GM12878 (cell line): ENCODE measurements around the gene UFD1. TPM values are rescaled to one million over a fixed set of nuclear protein-coding genes. Genes with fewer than 3 reads are reported as not detected.

Experiments
- ATAC-seq: fragments of 200-7000 bp; cut with Tn5 transposase; 3 replicates; pipeline ENCODE4 v1.9.1; 2020; ENCODE audit warnings: mild to moderate bottlenecking, moderate library complexity
- BruUV-seq: library from RNA; stranded (reverse); fragments of 400-500 nt; replicated peaks from 2 replicates; lab custom pipeline; 2021; lab: Mats Ljungman, UMichigan
- CTCF ChIA-PET: fragments of 300-600 bp; sonication (Branson Sonifier 250); formaldehyde crosslinking; extraction: SDS; loops from one replicate; lab custom pipeline; 2021; ENCODE audit warnings: inconsistent platforms; lab: Yijun Ruan, JAX
- POLR2A ChIA-PET: fragments of 350-600 bp; formaldehyde crosslinking; extraction: SDS; loops from one replicate; lab custom pipeline; 2021; ENCODE audit warnings: inconsistent platforms; lab: Charles Lee
- RAD21 ChIA-PET: fragments of 300-600 bp; sonication (Branson Sonifier 250); formaldehyde crosslinking; loops from one replicate; lab custom pipeline; 2023; ENCODE audit warnings: antibody characterized with exemption; ENCODE audit not compliant: unreplicated experiment; lab: Charles Lee
- SMC1A ChIA-PET: fragments of 300-600 bp; sonication (Branson Sonifier 250); formaldehyde crosslinking; loops from one replicate; lab custom pipeline; 2023; ENCODE audit not compliant: unreplicated experiment, uncharacterized antibody; lab: Charles Lee
- DNase-seq: peaks from one replicate; pipeline ENCODE4 v3.0.0-alpha.2; 2011; ENCODE audit warnings: low read depth, low spot score
- FAIRE-seq: peaks from 3 replicates; lab custom pipeline; 2011; peaks lifted over from hg19 to GRCh38; lab: Jason Lieb, UNC
- H2AFZ ChIP-seq: 2 replicates; pipeline ENCODE4 v1.6.0; 2011; ENCODE audit warnings: low read depth, low read length, control low read depth; ENCODE audit not compliant: control insufficient read depth
- H3K27ac ChIP-seq: 2 replicates; pipeline ENCODE4 v1.5.1; 2011; ENCODE audit warnings: control low read depth; ENCODE audit not compliant: control insufficient read depth, insufficient read depth
- H3K27me3 ChIP-seq, 2 experiments: replicated peaks in 1 of 2; 2 replicates each; pipeline versions ENCODE4 v1.6.0 to v1.6.1; 2011; ENCODE audit warnings: low read length in 1 of 2; ENCODE audit not compliant: control insufficient read depth in 2 of 2, insufficient read depth in 2 of 2
- H3K36me3 ChIP-seq, 2 experiments: 2 replicates each; pipeline ENCODE4 v1.5.1; 2011; ENCODE audit warnings: low read length in 1 of 2; ENCODE audit not compliant: control insufficient read depth in 2 of 2, insufficient read depth in 2 of 2
- H3K4me1 ChIP-seq: 2 replicates; pipeline ENCODE4 v1.6.1; 2011; ENCODE audit warnings: mild to moderate bottlenecking, low read length, moderate library complexity, mixed read lengths; ENCODE audit not compliant: control insufficient read depth, insufficient read depth
- H3K4me2 ChIP-seq: 2 replicates; pipeline ENCODE4 v1.6.0; 2011; ENCODE audit warnings: control low read depth; ENCODE audit not compliant: control insufficient read depth, insufficient read depth
- H3K4me3 ChIP-seq: fragments of 200-600 bp; sonication (generic); 2 replicates; pipeline ENCODE4 v1.5.1; 2016
- H3K79me2 ChIP-seq: 2 replicates; pipeline ENCODE4 v1.6.0; 2011; ENCODE audit warnings: low read length; ENCODE audit not compliant: control insufficient read depth, insufficient read depth
- H3K9ac ChIP-seq: 2 replicates; pipeline ENCODE4 v1.8.0; 2011; ENCODE audit warnings: low read length, control low read depth, mixed read lengths; ENCODE audit not compliant: control insufficient read depth, insufficient read depth
- H3K9me3 ChIP-seq: replicated peaks from 3 replicates; pipeline ENCODE4 v1.5.1; 2011; ENCODE audit warnings: mild to moderate bottlenecking, low read length; ENCODE audit not compliant: control insufficient read depth, insufficient read depth
- H4K20me1 ChIP-seq: 2 replicates; pipeline ENCODE4 v1.6.0; 2011; ENCODE audit not compliant: control insufficient read depth, insufficient read depth
- ATF2 ChIP-seq: IDR thresholded peaks from 2 replicates; pipeline ENCODE4 v1.6.1; 2012; ENCODE audit warnings: low read length, inconsistent platforms
- FOXK2 ChIP-seq: fragments of 450-650 bp; IDR thresholded peaks from 2 replicates; pipeline ENCODE4 v1.6.1; 2017; ENCODE audit warnings: mild to moderate bottlenecking, moderate library complexity
- HDGF ChIP-seq: fragments of 450-650 bp; IDR thresholded peaks from 2 replicates; pipeline ENCODE4 v1.6.1; 2016; ENCODE audit warnings: antibody characterized with exemption
- IRF5 ChIP-seq: fragments of 450-650 bp; IDR thresholded peaks from 2 replicates; pipeline ENCODE4 v1.6.1; 2017; ENCODE audit warnings: borderline replicate concordance
- SMARCA5 ChIP-seq: fragments of 450-650 bp; IDR thresholded peaks from 2 replicates; pipeline ENCODE4 v1.6.1; 2017; ENCODE audit warnings: mild to moderate bottlenecking
- USF1 ChIP-seq: IDR thresholded peaks from 2 replicates; pipeline ENCODE4 v1.6.1; 2011; ENCODE audit warnings: borderline replicate concordance, low read depth, mild to moderate bottlenecking, moderate library complexity, mixed read lengths, low read length; ENCODE audit not compliant: insufficient read depth; ENCODE audit errors: extremely low read length
- WGBS: methylation state at CpG from one replicate; pipeline ENCODE4 v1.1.6; 2016; ENCODE audit warnings: low lambda C conversion rate; ENCODE audit not compliant: insufficient replicate concordance, insufficient coverage; ENCODE audit errors: missing lambda C conversion rate; 5-methylcytosine and 5-hydroxymethylcytosine counted together
- in situ Hi-C: fragments of 300-500 bp; cut with MboI; formaldehyde crosslinking; loops from 9 replicates; pipeline ENCODE4 v1.14.3; 2018; ENCODE audit warnings: mixed read lengths
- intact Hi-C: fragments of 100-400 bp; cut with micrococcal nuclease; formaldehyde crosslinking; loops from one replicate; pipeline ENCODE4 v1.14.2; 2022; ENCODE audit not compliant: unreplicated experiment
- polyA plus RNA-seq, 11 experiments: library from polyadenylated mRNA; depleted of rRNA in 4 of 11; unstranded in 6 of 11; stranded (reverse) in 5 of 11; fragments of >200 nt; fragmentation: Nextera tagmentation in 4 of 11; fragmentation: Illumina TruSeq in 1 of 11; extraction: Ambion mirVana in 4 of 11; extraction: Trizol in 1 of 11; gene quantifications; 1 replicate in 1 of 11; 2 replicates in 10 of 11; pipeline versions ENCODE4 v1.2.1 to v1.2.3, GENCODE V29; 2011 to 2016; ENCODE audit warnings: inconsistent platforms in 2 of 11, missing spikeins in 2 of 11, low read depth in 1 of 11
- total RNA-seq, 4 experiments: library from RNA; depleted of rRNA in 3 of 4; stranded (reverse); fragments of >200 nt in 3 of 4; fragmentation: Illumina TruSeq in 1 of 4; extraction: Trizol in 1 of 4; gene quantifications; 2 replicates each; pipeline versions ENCODE4 v1.2.1 to v1.2.3, GENCODE V29; 2013 to 2021

UFD1 gene
- total and polyA plus RNA-seq, 10 of the 15 experiments (the other 5 are each of a cell fraction or from before 2014, with no cell fraction given) = 67.2 to 143 (median 117) TPM

GRCh38 chr22:19518635-19519034, 39.6 kb upstream of the UFD1 start:
- Histone ChIP-seq H3K4me3 (no peak overlapping the region), H3K4me2 (no peak overlapping the region), H3K4me1 (no peaks in the 10 kb centered on the region), H3K9me3 (no peaks in the 10 kb centered on the region), H2AFZ (no peak overlapping the region), H3K27me3 (no peaks in the 10 kb centered on the region; a peak in 1 of 4 replicates)
- no peak for ATAC-seq
- no peak for DNase-seq
- in situ Hi-C loops = loop anchor here (5.0 kb wide), 1 partner anchor 49 kb away; no protein-coding TSS in a partner anchor
- intact Hi-C loops = no loop called here
- SMC1A ChIA-PET = no interaction called here
- no peak for FAIRE-seq
- POLR2A ChIA-PET = no interaction called here
- TF ChIP-seq HDGF = no peak
- no peak for TF ChIP-seq USF1
- no peak for TF ChIP-seq SMARCA5
- TF ChIP-seq ATF2 = no peak
- TF ChIP-seq IRF5 = no peak
- no peak for TF ChIP-seq FOXK2
- TF ChIP-seq, all 136 proteins: peak for 0
- no TSS peak for BruUV-seq
- H3K36me3 ChIP-seq = peaks cover 6 to 20% of the 10 kb centered on the region in 2 experiments; a peak in 3 of 4 replicates
- ChIA-PET CTCF (no interaction called here), RAD21 (no interaction called here)
- WGBS = 96% methylated on average over 10 of the region's 10 CpGs
- H3K9ac ChIP-seq = no peak overlapping the region
- H4K20me1 ChIP-seq = no peaks in the 10 kb centered on the region
- no peaks in the 10 kb centered on the region for H3K79me2 ChIP-seq
- no peak overlapping the region for H3K27ac ChIP-seq
